Epithelial cell of alveolus of lung (primary cell): ENCODE results near the gene ERVFRD-1. TPM values are rescaled to one million over a fixed set of nuclear protein-coding genes. Genes with fewer than 3 reads are reported as not detected.

ENCODE experiments used
- total RNA-seq: library from RNA; depleted of rRNA; stranded (reverse); fragments of >200 nt; gene quantifications from 2 replicates; pipeline ENCODE4 v1.2.1, GENCODE V29; 2015

ERVFRD-1 gene, protein sequence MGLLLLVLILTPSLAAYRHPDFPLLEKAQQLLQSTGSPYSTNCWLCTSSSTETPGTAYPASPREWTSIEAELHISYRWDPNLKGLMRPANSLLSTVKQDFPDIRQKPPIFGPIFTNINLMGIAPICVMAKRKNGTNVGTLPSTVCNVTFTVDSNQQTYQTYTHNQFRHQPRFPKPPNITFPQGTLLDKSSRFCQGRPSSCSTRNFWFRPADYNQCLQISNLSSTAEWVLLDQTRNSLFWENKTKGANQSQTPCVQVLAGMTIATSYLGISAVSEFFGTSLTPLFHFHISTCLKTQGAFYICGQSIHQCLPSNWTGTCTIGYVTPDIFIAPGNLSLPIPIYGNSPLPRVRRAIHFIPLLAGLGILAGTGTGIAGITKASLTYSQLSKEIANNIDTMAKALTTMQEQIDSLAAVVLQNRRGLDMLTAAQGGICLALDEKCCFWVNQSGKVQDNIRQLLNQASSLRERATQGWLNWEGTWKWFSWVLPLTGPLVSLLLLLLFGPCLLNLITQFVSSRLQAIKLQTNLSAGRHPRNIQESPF
- not detected in 2 replicates for total RNA-seq

DNA sequence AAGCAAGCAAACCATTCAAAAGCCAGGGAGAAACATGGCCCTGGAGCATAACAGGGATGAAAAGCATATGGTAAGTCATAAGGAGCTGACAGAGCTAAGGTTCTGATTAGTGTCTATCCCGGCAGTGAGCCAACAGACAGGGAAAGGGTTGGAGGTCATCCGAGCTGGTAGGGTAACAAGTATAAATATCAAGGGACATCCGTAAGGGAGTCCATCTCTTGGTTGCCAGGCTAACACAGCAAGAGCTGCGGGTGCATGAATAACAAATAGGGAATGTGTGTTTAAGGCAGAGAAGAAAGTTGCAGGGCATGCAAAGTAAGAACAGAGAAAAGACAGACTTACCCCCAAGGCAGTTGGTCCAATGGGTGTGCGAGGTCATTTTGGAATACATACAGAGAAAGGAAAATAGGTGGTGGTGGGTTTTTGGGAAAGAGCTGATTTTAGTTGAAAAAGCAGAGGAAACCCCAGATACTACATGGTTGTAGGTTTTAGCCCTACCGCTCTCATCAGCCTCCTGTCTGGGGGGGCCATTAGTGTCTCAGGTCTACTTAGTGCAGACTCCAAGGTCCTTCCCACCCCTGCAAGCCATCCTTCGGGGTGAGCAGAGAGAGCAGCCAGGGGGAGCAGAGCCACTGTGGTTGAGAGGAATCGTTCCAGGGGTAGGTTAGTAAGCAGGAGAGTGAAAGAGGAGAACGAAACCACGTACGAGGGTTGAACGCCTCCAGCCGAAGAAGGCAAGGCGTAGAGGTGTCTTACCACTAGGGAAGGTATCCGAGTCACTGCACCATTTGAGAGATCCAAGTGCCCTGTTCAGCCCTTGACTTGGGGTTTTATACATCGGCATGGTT lies at the start of gene ERVFRD-1:
Gene ERVFRD-1, minus strand, starts transcription at position 805 of the 848 bp plus-strand sequence. CDS start 6,415 bp downstream, outside the sequence.

GRCh38 chr6:11093626-11094410 lies 17.7 kb downstream of the ERVFRD-1 start, which contains the start of gene SMIM13:
SMIM13 (plus strand) TSS chr6:11093834; CDS start chr6:11094314, 480 bp downstream.

Other genes with a start within 250 kb of the ERVFRD-1 start
- not detected in 2 replicates for gene GCM2, start 229.7 kb downstream of the ERVFRD-1 start, total RNA-seq
- 0.13 TPM in 1 of 2 replicates, not detected in the other for gene SYCP2L, start 224.7 kb downstream of the ERVFRD-1 start, total RNA-seq
- 0.16 and 2.1 TPM in 2 replicates for gene ELOVL2, start 67.4 kb downstream of the ERVFRD-1 start, total RNA-seq
- 9.8 and 17.5 TPM in 2 replicates for gene SMIM13, start 17.9 kb downstream of the ERVFRD-1 start, total RNA-seq
- 1.1 and 21.1 TPM in 2 replicates for gene NEDD9, start 120.9 kb upstream of the ERVFRD-1 start, total RNA-seq